ENCODE measurements around the gene CCDC117.

- TF ChIP-seq CTCF (conservative IDR thresholded peaks at IDR 0.05 in 1 of 2, IDR thresholded peaks at IDR 0.05 in 1 of 2; ENCODE audit: low read depth in 1 of 2, low read length in 2 of 2), result no peak
- TF ChIP-seq EZH2 (IDR thresholded peaks at IDR 0.05; ENCODE audit: low read length, missing control alignments), result no peak
Observed at GRCh38 chr22:28792491-28793383, 20.2 kb downstream of the CCDC117 start.
